Hepatocyte (in vitro differentiated cells): Measurements from ENCODE around the gene DNPEP. TPM values are rescaled to one million over a fixed set of nuclear protein-coding genes. Genes with fewer than 3 reads are reported as not detected.

ENCODE experiments used
- polyA plus RNA-seq: library from polyadenylated mRNA; unstranded; fragments of >200 nt; fragmentation: Nextera tagmentation; extraction: Ambion mirVana; gene quantifications from 2 replicates; pipeline ENCODE4 v1.2.1, GENCODE V29; 2016
- small RNA-seq: library from RNA; depleted of rRNA; stranded (forward); fragments of <200 nt; gene quantifications from one replicate; pipeline ENCODE3, GENCODE V24; 2014
- total RNA-seq: library from RNA; depleted of rRNA; stranded (reverse); fragments of >200 nt; gene quantifications from 2 replicates; pipeline ENCODE4 v1.2.3, GENCODE V29; 2014

The DNPEP gene
- total and polyA plus RNA-seq, 2 experiments from 2014 or later: 53.5 to 79.0 TPM

Small RNAs within 50 kb of the gene (small RNA-seq; reads per million reads assigned to genes)
- gene AC053503.3: not detected

Other genes starting within 250 kb of the DNPEP start
- 27.8 and 28.2 TPM in 2 replicates for gene NHEJ1, start 227.1 kb downstream of the DNPEP start, total RNA-seq
- 18.1 and 18.2 TPM in 2 replicates for gene NHEJ1, start 227.1 kb downstream of the DNPEP start, polyA plus RNA-seq
- gene SLC23A3, start 217.9 kb downstream of the DNPEP start, total RNA-seq: 1.4 and 1.5 TPM in 2 replicates
- 0.80 and 1.1 TPM in 2 replicates for gene SLC23A3, start 217.9 kb downstream of the DNPEP start, polyA plus RNA-seq
- gene CNPPD1, start 211.0 kb downstream of the DNPEP start, total RNA-seq: 25.8 and 34.0 TPM in 2 replicates
- 49.4 and 50.8 TPM in 2 replicates for gene CNPPD1, start 211.0 kb downstream of the DNPEP start, polyA plus RNA-seq
- 89.1 and 93.3 TPM in 2 replicates for gene RETREG2, start 209.6 kb downstream of the DNPEP start, total RNA-seq
- 81.0 and 90.7 TPM in 2 replicates for gene RETREG2, start 209.6 kb downstream of the DNPEP start, polyA plus RNA-seq
- gene ZFAND2B, start 181.1 kb downstream of the DNPEP start, total RNA-seq: 38.7 and 58.1 TPM in 2 replicates
- gene ZFAND2B, start 181.1 kb downstream of the DNPEP start, polyA plus RNA-seq: 55.1 and 65.4 TPM in 2 replicates
- gene ABCB6, start 169.0 kb downstream of the DNPEP start, total RNA-seq: 34.7 and 37.7 TPM in 2 replicates
- 53.4 and 59.5 TPM in 2 replicates for gene ABCB6, start 169.0 kb downstream of the DNPEP start, polyA plus RNA-seq
- 34.6 and 35.7 TPM in 2 replicates for gene ATG9A, start 158.3 kb downstream of the DNPEP start, total RNA-seq
- 46.6 and 57.8 TPM in 2 replicates for gene ATG9A, start 158.3 kb downstream of the DNPEP start, polyA plus RNA-seq
- gene ANKZF1, start 158.1 kb downstream of the DNPEP start, total RNA-seq: 25.2 and 37.5 TPM in 2 replicates
- gene ANKZF1, start 158.1 kb downstream of the DNPEP start, polyA plus RNA-seq: 41.6 and 47.1 TPM in 2 replicates
- 5.9 and 9.6 TPM in 2 replicates for gene GLB1L, start 142.5 kb downstream of the DNPEP start, total RNA-seq
- 1.7 and 6.6 TPM in 2 replicates for gene GLB1L, start 142.5 kb downstream of the DNPEP start, polyA plus RNA-seq
- 35.6 and 38.8 TPM in 2 replicates for gene STK16, start 142.4 kb downstream of the DNPEP start, total RNA-seq
- gene STK16, start 142.4 kb downstream of the DNPEP start, polyA plus RNA-seq: 7.7 and 10.1 TPM in 2 replicates
- gene TUBA4B, start 134.7 kb downstream of the DNPEP start, total RNA-seq: 0.13 TPM in 1 of 2 replicates, not detected in the other
- not detected in 2 replicates for gene TUBA4B, start 134.7 kb downstream of the DNPEP start, polyA plus RNA-seq
- 4.7 and 9.6 TPM in 2 replicates for gene TUBA4A, start 134.0 kb downstream of the DNPEP start, total RNA-seq
- gene TUBA4A, start 134.0 kb downstream of the DNPEP start, polyA plus RNA-seq: 10.5 and 14.3 TPM in 2 replicates
- 47.4 and 50.7 TPM in 2 replicates for gene DNAJB2, start 108.5 kb downstream of the DNPEP start, total RNA-seq
- 19.4 and 20.1 TPM in 2 replicates for gene DNAJB2, start 108.5 kb downstream of the DNPEP start, polyA plus RNA-seq
- gene PTPRN, start 78.5 kb downstream of the DNPEP start, total RNA-seq: 3.5 and 4.6 TPM in 2 replicates
- 9.8 and 9.9 TPM in 2 replicates for gene PTPRN, start 78.5 kb downstream of the DNPEP start, polyA plus RNA-seq
- gene RESP18, start 55.2 kb downstream of the DNPEP start, total RNA-seq: not detected in 2 replicates
- not detected in 2 replicates for gene RESP18, start 55.2 kb downstream of the DNPEP start, polyA plus RNA-seq
- 103 and 114 TPM in 2 replicates for gene DES, start 30.5 kb upstream of the DNPEP start, total RNA-seq
- 58.5 and 60.9 TPM in 2 replicates for gene DES, start 30.5 kb upstream of the DNPEP start, polyA plus RNA-seq
- gene SPEG, start 46.9 kb upstream of the DNPEP start, total RNA-seq: 21.1 and 21.6 TPM in 2 replicates
- gene SPEG, start 46.9 kb upstream of the DNPEP start, polyA plus RNA-seq: 35.8 and 40.0 TPM in 2 replicates
- 51.3 and 76.5 TPM in 2 replicates for gene GMPPA, start 111.0 kb upstream of the DNPEP start, total RNA-seq
- 67.8 and 75.6 TPM in 2 replicates for gene GMPPA, start 111.0 kb upstream of the DNPEP start, polyA plus RNA-seq
- gene ASIC4, start 126.6 kb upstream of the DNPEP start, total RNA-seq: not detected in 2 replicates
- 0.07 TPM in 1 of 2 replicates, not detected in the other for gene ASIC4, start 126.6 kb upstream of the DNPEP start, polyA plus RNA-seq
- gene CHPF, start 155.9 kb upstream of the DNPEP start, total RNA-seq: 180 and 193 TPM in 2 replicates
- gene CHPF, start 155.9 kb upstream of the DNPEP start, polyA plus RNA-seq: 315 and 361 TPM in 2 replicates
- gene TMEM198, start 156.1 kb upstream of the DNPEP start, total RNA-seq: 7.3 and 8.0 TPM in 2 replicates
- gene TMEM198, start 156.1 kb upstream of the DNPEP start, polyA plus RNA-seq: 10.4 and 12.2 TPM in 2 replicates
- 72.4 and 84.6 TPM in 2 replicates for gene OBSL1, start 183.6 kb upstream of the DNPEP start, total RNA-seq
- gene OBSL1, start 183.6 kb upstream of the DNPEP start, polyA plus RNA-seq: 61.0 and 73.7 TPM in 2 replicates
- 3.3 and 5.6 TPM in 2 replicates for gene INHA, start 184.4 kb upstream of the DNPEP start, total RNA-seq
- gene INHA, start 184.4 kb upstream of the DNPEP start, polyA plus RNA-seq: 8.1 and 9.2 TPM in 2 replicates
- gene STK11IP, start 209.9 kb upstream of the DNPEP start, total RNA-seq: 16.7 and 18.0 TPM in 2 replicates
- 17.6 and 23.1 TPM in 2 replicates for gene STK11IP, start 209.9 kb upstream of the DNPEP start, polyA plus RNA-seq
- gene SLC4A3, start 239.7 kb upstream of the DNPEP start, total RNA-seq: 1.8 and 3.0 TPM in 2 replicates
- 8.1 and 14.1 TPM in 2 replicates for gene SLC4A3, start 239.7 kb upstream of the DNPEP start, polyA plus RNA-seq